ES-I3 (cell line): ENCODE measurements around the gene GABBR2.
"Not testable (repeated sequence)": the region's sequence is repeated elsewhere in the genome, so short reads cannot be mapped to it uniquely, and the experiment has no call there.

ENCODE experiments used
- H3K36me3 ChIP-seq: 2 replicates; pipeline ENCODE4 v1.6.1; 2013; ENCODE audit warnings: mild to moderate bottlenecking, low read length, control low read depth, moderate library complexity; ENCODE audit not compliant: insufficient read depth
- H3K4me1 ChIP-seq: 2 replicates; pipeline ENCODE4 v1.6.1; 2013; ENCODE audit warnings: mild to moderate bottlenecking, control low read depth, low read length; ENCODE audit not compliant: insufficient read depth
- H3K9ac ChIP-seq: 2 replicates; pipeline ENCODE4 v1.6.1; 2013; ENCODE audit warnings: low read depth, mild to moderate bottlenecking, low read length, moderate library complexity
- H3K9me3 ChIP-seq: 2 replicates; pipeline ENCODE4 v1.6.1; 2013; ENCODE audit warnings: mild to moderate bottlenecking, low read length, moderate library complexity; ENCODE audit not compliant: control insufficient read depth, insufficient read depth

Gene GABBR2

GRCh38 chr9:98482226-98482625 lies 226.5 kb downstream of the GABBR2 start:
- H3K36me3 ChIP-seq = no peaks in the 10 kb centered on the region
- H3K9ac ChIP-seq = no peak overlapping the region
- no peaks in the 10 kb centered on the region for H3K4me1 ChIP-seq

GRCh38 chr9:98481676-98482075 lies 227.1 kb downstream of the GABBR2 start:
- H3K4me1 ChIP-seq = no peaks in the 10 kb centered on the region
- H3K9ac ChIP-seq = no peak overlapping the region

More at GRCh38 chr9:98482226-98482625, 226.5 kb downstream of the GABBR2 start:
- H3K9me3 ChIP-seq = no peaks in the 10 kb centered on the region

GRCh38 chr9:98479967-98480847 lies 228.5 kb downstream of the GABBR2 start:
- no peaks in the 10 kb centered on the region for H3K9me3 ChIP-seq
- H3K4me1 ChIP-seq = no peaks in the 10 kb centered on the region
- H3K36me3 ChIP-seq = no peaks in the 10 kb centered on the region
- H3K9ac ChIP-seq = no peak overlapping the region

More at GRCh38 chr9:98481676-98482075, 227.1 kb downstream of the GABBR2 start:
- Histone ChIP-seq H3K9me3 (no peaks in the 10 kb centered on the region), H3K36me3 (no peaks in the 10 kb centered on the region)

GRCh38 chr9:98479449-98479848 lies 229.3 kb downstream of the GABBR2 start:
- H3K9ac ChIP-seq = no peak overlapping the region
- H3K9me3 ChIP-seq = no peaks in the 10 kb centered on the region
- H3K4me1 ChIP-seq = no peaks in the 10 kb centered on the region
- no peaks in the 10 kb centered on the region for H3K36me3 ChIP-seq

- Histone ChIP-seq H3K4me1 (no peaks in the 10 kb centered on the region), H3K9me3 (no peaks in the 10 kb centered on the region), H3K36me3 (no peaks in the 10 kb centered on the region), H3K9ac (no peak overlapping the region)
These were observed 230.9 kb downstream of the GABBR2 start for GRCh38 chr9:98477884-98478283.

GRCh38 chr9:98472216-98472615 lies 236.5 kb downstream of the GABBR2 start:
- H3K9me3 ChIP-seq = no peaks in the 10 kb centered on the region
- H3K36me3 ChIP-seq = no peaks in the 10 kb centered on the region
- no peaks in the 10 kb centered on the region for H3K4me1 ChIP-seq
- H3K9ac ChIP-seq = no peak overlapping the region

GRCh38 chr9:98471185-98471584 lies 237.6 kb downstream of the GABBR2 start:
- Histone ChIP-seq H3K4me1 (no peaks in the 10 kb centered on the region), H3K9me3 (no peaks in the 10 kb centered on the region), H3K36me3 (no peaks in the 10 kb centered on the region; the same call in 1 of the 2 replicates), H3K9ac (no peak overlapping the region)

- no peaks in the 10 kb centered on the region for H3K4me1 ChIP-seq
- H3K36me3 ChIP-seq = no peaks in the 10 kb centered on the region; the same call in 1 of the 2 replicates
- no peaks in the 10 kb centered on the region for H3K9me3 ChIP-seq
- no peak overlapping the region for H3K9ac ChIP-seq
These were observed 240.0 kb downstream of the GABBR2 start for GRCh38 chr9:98468567-98469239.

GRCh38 chr9:98465799-98466198 lies 242.9 kb downstream of the GABBR2 start:
- no peaks in the 10 kb centered on the region; the same call in 1 of the 2 replicates for H3K36me3 ChIP-seq

GRCh38 chr9:98464156-98464690 lies 244.5 kb downstream of the GABBR2 start:
- not testable (repeated sequence) for H3K36me3 ChIP-seq, H3K4me1 ChIP-seq, H3K9ac ChIP-seq, H3K9me3 ChIP-seq

More at GRCh38 chr9:98465799-98466198, 242.9 kb downstream of the GABBR2 start:
- Histone ChIP-seq H3K9me3 (0 out of 2 replicates have a peak, but pooled peaks cover 4% of the 10 kb centered on the region), H3K9ac (no peak overlapping the region), H3K4me1 (no peaks in the 10 kb centered on the region)

GRCh38 chr9:98462310-98462709 lies 246.4 kb downstream of the GABBR2 start:
- no peak overlapping the region for H3K9ac ChIP-seq
- H3K36me3 ChIP-seq = no peaks in the 10 kb centered on the region; the same call in 1 of the 2 replicates
- no peaks in the 10 kb centered on the region for H3K4me1 ChIP-seq
- peaks cover 4% of the 10 kb centered on the region; the same call in 1 of the 2 replicates for H3K9me3 ChIP-seq

- no peaks in the 10 kb centered on the region for H3K36me3 ChIP-seq
- H3K9me3 ChIP-seq = peaks cover 4% of the 10 kb centered on the region; the same call in 1 of the 2 replicates
- no peaks in the 10 kb centered on the region for H3K4me1 ChIP-seq
- H3K9ac ChIP-seq = no peak overlapping the region
These were observed 248.0 kb downstream of the GABBR2 start for GRCh38 chr9:98460704-98461103.

- H3K36me3 ChIP-seq = no peaks in the 10 kb centered on the region
- no peak overlapping the region for H3K9ac ChIP-seq
- peaks cover 4% of the 10 kb centered on the region; the same call in 1 of the 2 replicates for H3K9me3 ChIP-seq
- H3K4me1 ChIP-seq = no peaks in the 10 kb centered on the region
These were observed 250.9 kb downstream of the GABBR2 start for GRCh38 chr9:98457726-98458370.

- no peaks in the 10 kb centered on the region for H3K36me3 ChIP-seq
- no peak overlapping the region for H3K9ac ChIP-seq
- no peaks in the 10 kb centered on the region for H3K4me1 ChIP-seq
- no peaks in the 10 kb centered on the region; the same call in 1 of the 2 replicates for H3K9me3 ChIP-seq
These were observed 252.6 kb downstream of the GABBR2 start for GRCh38 chr9:98456156-98456613.
